ENCODE data around the gene DDX3X. TPM values are rescaled to one million over a fixed set of nuclear protein-coding genes. Genes with fewer than 3 reads are reported as not detected.

DDX3X gene
- total and polyA plus RNA-seq, 12 donors: 36.8 to 247 (median 153) TPM

DNA sequence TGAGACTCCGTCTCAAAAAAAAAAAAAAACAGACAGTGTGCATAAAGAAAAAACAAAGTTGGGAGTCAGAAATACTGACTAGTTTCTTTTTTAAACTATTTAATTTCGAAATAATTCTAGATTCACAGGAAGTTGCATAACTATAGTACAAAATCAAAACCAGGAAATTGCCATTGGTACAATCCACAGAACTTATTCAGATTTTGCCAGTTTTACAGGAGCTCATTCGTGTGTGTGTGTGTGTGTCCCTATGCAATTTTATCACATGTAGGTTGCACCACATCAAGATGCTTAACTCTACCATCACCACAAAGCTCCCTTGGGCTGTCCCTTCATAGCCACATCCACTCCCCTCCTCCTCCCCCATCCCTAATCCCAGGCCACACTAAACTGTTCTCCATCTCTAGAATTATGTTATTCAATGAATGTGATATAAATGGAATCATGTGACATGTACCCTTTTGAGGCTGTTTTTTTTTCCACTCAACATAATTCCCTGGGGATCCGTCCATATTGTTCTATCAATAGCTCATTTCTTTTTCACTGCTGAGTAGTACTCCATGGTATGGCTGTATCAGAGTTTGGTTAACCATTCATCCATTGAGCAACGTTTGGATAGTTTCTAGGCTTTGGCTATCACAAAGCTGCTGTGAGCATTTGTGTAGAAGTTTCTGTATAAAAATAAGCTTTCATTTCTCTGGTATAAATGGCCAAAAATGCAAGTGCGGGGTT lies 16.3 kb upstream of the DDX3X start:
- TF ChIP-seq, protein P1, sequence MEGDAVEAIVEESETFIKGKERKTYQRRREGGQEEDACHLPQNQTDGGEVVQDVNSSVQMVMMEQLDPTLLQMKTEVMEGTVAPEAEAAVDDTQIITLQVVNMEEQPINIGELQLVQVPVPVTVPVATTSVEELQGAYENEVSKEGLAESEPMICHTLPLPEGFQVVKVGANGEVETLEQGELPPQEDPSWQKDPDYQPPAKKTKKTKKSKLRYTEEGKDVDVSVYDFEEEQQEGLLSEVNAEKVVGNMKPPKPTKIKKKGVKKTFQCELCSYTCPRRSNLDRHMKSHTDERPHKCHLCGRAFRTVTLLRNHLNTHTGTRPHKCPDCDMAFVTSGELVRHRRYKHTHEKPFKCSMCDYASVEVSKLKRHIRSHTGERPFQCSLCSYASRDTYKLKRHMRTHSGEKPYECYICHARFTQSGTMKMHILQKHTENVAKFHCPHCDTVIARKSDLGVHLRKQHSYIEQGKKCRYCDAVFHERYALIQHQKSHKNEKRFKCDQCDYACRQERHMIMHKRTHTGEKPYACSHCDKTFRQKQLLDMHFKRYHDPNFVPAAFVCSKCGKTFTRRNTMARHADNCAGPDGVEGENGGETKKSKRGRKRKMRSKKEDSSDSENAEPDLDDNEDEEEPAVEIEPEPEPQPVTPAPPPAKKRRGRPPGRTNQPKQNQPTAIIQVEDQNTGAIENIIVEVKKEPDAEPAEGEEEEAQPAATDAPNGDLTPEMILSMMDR (IDR thresholded peaks at IDR 0.05): no peak
- DNase-seq (no peak), ATAC-seq (no peak)
- no peaks in the 10 kb centered on the region for H3K4me1 ChIP-seq
- no peaks in the 10 kb centered on the region for H3K9me3 ChIP-seq
- no peak overlapping the region for H3K4me3 ChIP-seq
- peak overlapping the region in 1 of 10 donors; percentile 41 for H3K27ac ChIP-seq
- H3K27me3 ChIP-seq: peaks cover 0 to 16% (median 0%) of the 10 kb centered on the region in 7 donors
- 83 to 84% methylated on average over 6 of the region's 6 CpGs for WGBS, 2 donors
- intact Hi-C loops (cut with DNase I): no loop called here
- H3K36me3 ChIP-seq: no peaks in the 10 kb centered on the region

GRCh38 chrX:41320393-41320792 lies 13.6 kb upstream of the DDX3X start:
- no peaks in the 10 kb centered on the region for H3K9me3 ChIP-seq
- peaks cover 0 to 10% (median 0%) of the 10 kb centered on the region in 9 donors for H3K4me1 ChIP-seq
- WGBS, 2 donors: 64 to 68% methylated on average over 5 of the region's 5 CpGs
- TF ChIP-seq, protein P1 (IDR thresholded peaks at IDR 0.05): no peak
- no peaks in the 10 kb centered on the region for H3K36me3 ChIP-seq
- DNase-seq (no peak), ATAC-seq (no peak)
- H3K4me3 ChIP-seq: no peak overlapping the region
- peaks cover 0 to 15% (median 0%) of the 10 kb centered on the region in 7 donors for H3K27me3 ChIP-seq
- H3K27ac ChIP-seq: no peak overlapping the region
- intact Hi-C loops (cut with DNase I): no loop called here

DNA sequence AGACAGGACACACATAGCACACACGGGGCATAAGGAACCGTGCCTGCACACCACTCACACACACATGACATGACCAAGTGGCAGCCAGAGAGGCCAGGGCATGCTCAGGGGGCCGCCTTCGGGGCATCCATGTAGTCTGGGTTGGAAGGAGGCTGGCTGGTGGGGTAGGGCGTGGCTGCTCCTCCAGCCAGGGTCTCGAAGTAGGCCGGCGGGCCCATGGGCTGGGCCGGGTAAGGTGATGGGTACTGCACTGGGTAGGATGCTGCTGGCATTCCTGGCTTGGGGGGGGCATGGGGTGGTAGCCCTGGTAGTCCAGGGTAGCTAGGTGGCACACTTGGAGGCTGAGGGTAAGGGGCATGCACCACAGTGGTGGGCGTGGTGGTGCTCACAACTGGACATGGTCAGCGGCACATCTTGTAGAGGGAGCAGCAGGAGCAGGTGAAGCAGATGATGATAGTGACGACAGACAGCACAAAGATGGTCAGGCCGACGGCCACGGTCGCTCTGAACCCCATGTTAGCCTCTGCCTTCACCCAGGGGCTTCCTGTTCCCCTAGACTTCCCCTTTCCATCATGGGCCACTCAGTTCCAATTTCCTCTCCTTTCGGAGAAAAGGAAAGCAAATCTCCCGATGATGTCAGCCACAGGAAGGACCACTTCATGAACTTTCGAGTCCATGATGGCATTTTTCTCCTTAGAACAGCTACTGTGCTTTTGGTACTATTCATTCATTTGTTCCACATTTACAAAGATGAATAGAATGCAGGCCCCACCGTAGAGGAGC lies 10.9 kb upstream of the DDX3X start:
- TF ChIP-seq, protein P1 (IDR thresholded peaks at IDR 0.05): no peak
- peaks cover 0 to 10% (median 0%) of the 10 kb centered on the region in 9 donors for H3K4me1 ChIP-seq
- intact Hi-C loops (cut with DNase I): no loop called here
- H3K9me3 ChIP-seq: no peaks in the 10 kb centered on the region
- peak in 2 of 8 donors; percentile 17 to 25 for ATAC-seq
- 83% methylated on average over 20 of the region's 20 CpGs for WGBS, 2 donors
- no peak overlapping the region for H3K4me3 ChIP-seq
- DNase-seq: no peak
- no peaks in the 10 kb centered on the region for H3K36me3 ChIP-seq
- H3K27ac ChIP-seq: no peak overlapping the region
- peaks cover 0 to 15% (median 0%) of the 10 kb centered on the region in 7 donors for H3K27me3 ChIP-seq

DNA sequence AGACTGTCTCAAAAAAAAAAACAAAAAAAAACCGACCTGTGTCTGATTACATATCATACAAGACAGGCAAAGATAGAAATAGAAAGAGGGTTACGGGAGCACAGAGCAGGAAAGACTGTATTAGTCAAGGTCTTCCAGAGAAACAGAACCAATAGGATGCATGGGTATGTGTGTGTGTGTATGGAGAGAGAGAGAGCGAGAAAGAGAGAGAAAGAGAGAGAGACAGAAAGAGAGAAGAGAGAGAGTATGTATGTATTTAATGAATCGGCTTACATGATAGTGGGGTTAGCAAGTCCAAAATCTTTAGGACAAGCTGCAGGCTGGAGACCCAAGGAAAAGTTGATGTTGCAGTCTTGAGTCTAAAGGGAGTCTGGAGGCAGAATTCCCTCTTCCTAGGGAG lies 7.5 kb upstream of the DDX3X start:
- Histone ChIP-seq H3K4me1 (peaks cover 0 to 27% (median 0%) of the 10 kb centered on the region in 9 donors), H3K27ac (no peak overlapping the region), H3K36me3 (no peaks in the 10 kb centered on the region), H3K4me3 (no peak overlapping the region), H3K9me3 (no peaks in the 10 kb centered on the region), H3K27me3 (no peaks in the 10 kb centered on the region)
- 83 to 90% methylated on average over 4 of the region's 4 CpGs for WGBS, 2 donors
- DNase-seq: no peak
- ATAC-seq: no peak
- intact Hi-C loops (cut with DNase I): no loop called here
- TF ChIP-seq, protein P1 (IDR thresholded peaks at IDR 0.05): no peak
